Heart left ventricle (tissue), 13 donors: ENCODE results near the gene HIPK4.

ENCODE experiments used
- POLR2A ChIP-seq, 2 donors: fragments of 450-650 bp; IDR thresholded peaks; one replicate each; pipeline ENCODE4 v1.6.1; 2017; ENCODE audit warnings: antibody characterized with exemption in 2 of 2, mild to moderate bottlenecking in 2 of 2, moderate library complexity in 2 of 2
- TF ChIP-seq, protein P1 (sequence below), 12 donors: fragments of 200-600 bp; sonication (generic) in 4 of 12; IDR thresholded peaks; one replicate each; pipeline versions ENCODE4 v1.5.0 to v1.8.0; 2018 to 2022; ENCODE audit warnings: antibody characterized with exemption in 12 of 12, mild to moderate bottlenecking in 5 of 12
- donor health status: ischemic (EF 13 %, LVEDD 7.1; RV severe dilation, severe dysfunction).
- donor health status: DM: no; HTN: yes; CAD: no.
- donor health status: DM: no; HTN: no; CAD: no.
- donor health status: ischemic (EF 25% LVEDD 6.9; RV normal size, moderate dysfunction).
- donor health status: ischemic (EF 25% LVEDD 5.7; RV mildly dilated, moderate dysfunction).
- donor health status: ischemic (EF 35%, LVEDD 5.7; RV mildly dilated, moderate dysfunction).
- donor health status: nonischemic (EF 11% LVEDD 7.7; RV severe dilation, severe dysfunction).
- donor health status: DM: yes; HTN: yes; CAD: no.
- donor health status: PGD.
- donor health status: ischemic (EF 29% LVEDD 5.4; RV normal size, mild dysfunction).
- donor health status: nonischemic (EF 23%, LVEDD 6.1; RV moderate dilation, normal function).

- TF ChIP-seq, protein P1, sequence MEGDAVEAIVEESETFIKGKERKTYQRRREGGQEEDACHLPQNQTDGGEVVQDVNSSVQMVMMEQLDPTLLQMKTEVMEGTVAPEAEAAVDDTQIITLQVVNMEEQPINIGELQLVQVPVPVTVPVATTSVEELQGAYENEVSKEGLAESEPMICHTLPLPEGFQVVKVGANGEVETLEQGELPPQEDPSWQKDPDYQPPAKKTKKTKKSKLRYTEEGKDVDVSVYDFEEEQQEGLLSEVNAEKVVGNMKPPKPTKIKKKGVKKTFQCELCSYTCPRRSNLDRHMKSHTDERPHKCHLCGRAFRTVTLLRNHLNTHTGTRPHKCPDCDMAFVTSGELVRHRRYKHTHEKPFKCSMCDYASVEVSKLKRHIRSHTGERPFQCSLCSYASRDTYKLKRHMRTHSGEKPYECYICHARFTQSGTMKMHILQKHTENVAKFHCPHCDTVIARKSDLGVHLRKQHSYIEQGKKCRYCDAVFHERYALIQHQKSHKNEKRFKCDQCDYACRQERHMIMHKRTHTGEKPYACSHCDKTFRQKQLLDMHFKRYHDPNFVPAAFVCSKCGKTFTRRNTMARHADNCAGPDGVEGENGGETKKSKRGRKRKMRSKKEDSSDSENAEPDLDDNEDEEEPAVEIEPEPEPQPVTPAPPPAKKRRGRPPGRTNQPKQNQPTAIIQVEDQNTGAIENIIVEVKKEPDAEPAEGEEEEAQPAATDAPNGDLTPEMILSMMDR (IDR thresholded peaks at IDR 0.05), result no peak
- no peak for TF ChIP-seq POLR2A (IDR thresholded peaks at IDR 0.05)
Observed at GRCh38 chr19:40407714-40408597, 18.0 kb upstream of the HIPK4 start.
